GM21381 (cell line): ENCODE data around the gene PLD1.
"Not testable (repeated sequence)": the region's sequence is repeated elsewhere in the genome, so short reads cannot be mapped to it uniquely, and the experiment has no call there.

Experiments used
- ATAC-seq: cut with Tn5 transposase; IDR thresholded peaks from one replicate; pipeline ENCODE4 v1.9.1; 2021; ENCODE audit warnings: mild to moderate bottlenecking, moderate library complexity; ENCODE audit not compliant: unreplicated experiment

The PLD1 gene

GRCh38 chr3:171748064-171748924 is 62.0 kb downstream of the PLD1 start:
- no peak for ATAC-seq

DNA sequence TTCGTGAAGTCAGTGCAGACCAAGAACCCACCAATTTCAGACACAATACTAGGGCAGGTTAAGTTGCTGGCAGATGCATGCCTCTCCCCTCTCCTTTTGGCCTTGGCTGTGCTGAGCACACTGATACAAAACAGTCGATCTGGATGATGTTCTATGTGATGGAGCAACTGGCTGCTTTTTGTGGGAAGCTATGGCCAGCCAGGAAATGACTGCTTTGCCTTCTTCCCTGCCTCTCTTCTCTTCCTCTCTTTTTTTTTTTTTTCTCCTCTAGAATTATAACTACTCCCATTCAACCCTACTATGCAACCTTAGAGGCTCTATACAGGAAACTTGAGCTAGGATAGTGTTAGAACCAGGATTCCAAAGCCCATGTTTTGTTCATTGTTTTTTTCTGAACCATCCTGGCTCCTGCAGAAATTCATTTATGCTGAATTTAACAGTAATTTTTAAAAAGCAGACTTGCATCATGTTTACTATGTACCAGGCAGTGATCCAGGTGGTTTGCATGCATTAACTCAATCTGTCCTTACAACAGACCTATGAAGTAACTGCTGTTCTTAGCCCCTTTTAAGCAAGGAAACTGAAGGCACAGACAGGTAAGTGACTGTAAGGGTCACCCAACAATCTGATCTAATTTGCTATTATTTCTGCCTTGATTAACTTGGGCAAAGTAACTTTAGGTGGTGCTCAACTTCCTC is 62.9 kb downstream of the PLD1 start:
- ATAC-seq = no peak

GRCh38 chr3:171746320-171747222 is 63.7 kb downstream of the PLD1 start:
- not testable (repeated sequence) for ATAC-seq

- no peak for ATAC-seq
These were observed 64.5 kb downstream of the PLD1 start for GRCh38 chr3:171745577-171746319.

- no peak for ATAC-seq
These were observed 66.0 kb downstream of the PLD1 start for GRCh38 chr3:171744158-171744741.

DNA sequence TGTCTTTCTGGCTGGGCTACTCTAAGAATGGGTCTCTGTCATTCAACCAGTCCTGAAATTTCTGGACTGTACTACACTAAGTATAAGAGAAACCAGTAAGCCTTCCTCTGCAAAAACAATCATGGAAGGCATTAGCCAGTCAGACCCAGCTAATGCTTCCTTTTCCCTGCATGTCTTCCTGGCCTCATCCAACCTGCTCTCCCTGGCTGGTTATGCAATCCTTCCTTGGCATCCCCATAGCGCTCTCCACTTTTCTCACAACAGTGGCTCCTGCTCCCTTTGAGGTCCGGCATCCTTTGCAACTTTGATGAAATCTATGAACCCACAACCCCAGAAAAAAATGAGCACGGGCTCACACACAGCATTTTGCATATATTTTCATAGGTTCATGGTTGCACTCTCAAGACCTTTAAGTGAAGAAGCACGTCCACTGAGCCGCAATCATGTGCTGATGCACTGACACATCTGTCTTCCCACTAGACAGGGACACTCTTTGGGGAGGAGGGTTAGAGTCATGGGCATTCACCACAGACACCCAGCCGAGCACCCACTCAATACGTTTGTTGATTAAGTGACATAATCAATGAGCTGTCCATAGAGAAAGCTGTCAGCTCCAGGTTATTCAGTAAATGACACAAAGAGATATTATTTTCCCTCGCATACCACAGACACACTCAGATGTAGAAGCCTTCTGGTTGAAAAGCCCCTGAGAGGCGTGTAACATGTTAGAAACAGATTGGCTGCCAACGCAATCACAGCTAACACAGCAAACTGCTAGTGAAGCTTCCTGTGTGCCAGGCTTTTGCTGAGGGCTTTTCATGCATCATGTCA is 66.7 kb downstream of the PLD1 start:
- no peak for ATAC-seq

- no peak for ATAC-seq
These were observed 68.9 kb downstream of the PLD1 start for GRCh38 chr3:171741377-171741776.

DNA sequence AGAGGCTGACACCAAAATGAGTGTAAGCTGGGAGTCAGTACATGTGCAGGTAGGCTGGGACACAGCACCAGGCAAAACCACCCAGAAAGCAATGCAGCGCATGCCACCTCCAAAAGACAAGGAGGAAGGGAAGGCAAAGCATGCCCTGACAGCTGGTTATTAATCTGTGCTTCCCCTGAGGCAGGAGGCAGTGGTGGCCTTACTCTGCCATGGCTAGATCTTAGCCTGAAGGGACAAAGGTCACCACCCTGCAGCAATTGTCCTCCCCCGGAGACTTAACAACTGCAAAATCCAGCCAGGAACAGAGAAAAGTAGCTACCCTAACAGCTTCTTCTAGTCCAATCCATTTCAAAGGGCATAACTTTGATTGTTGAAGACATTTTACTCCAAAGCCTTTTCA is 73.7 kb downstream of the PLD1 start:
- no peak for ATAC-seq

DNA sequence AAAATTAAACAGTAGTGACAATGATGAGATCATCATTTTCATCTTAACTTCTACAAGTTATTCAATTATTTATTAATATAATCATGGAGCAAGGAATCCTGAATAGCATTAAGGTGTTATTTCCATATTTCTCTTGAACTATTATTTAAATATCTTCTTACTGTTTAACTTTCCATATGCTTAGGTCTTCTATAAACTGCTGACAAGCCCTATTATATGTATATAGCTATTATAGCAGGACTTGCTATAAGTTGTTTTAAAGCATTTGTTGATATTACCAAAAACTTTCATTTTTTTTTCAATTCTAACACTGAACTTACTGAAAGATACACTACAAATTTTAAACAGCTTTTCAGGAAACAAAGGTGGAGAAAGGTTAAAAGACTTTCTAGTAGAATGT is 76.7 kb downstream of the PLD1 start:
- no peak for ATAC-seq

- no peak for ATAC-seq
These were observed 77.5 kb downstream of the PLD1 start for GRCh38 chr3:171732756-171733155.

GRCh38 chr3:171731691-171732090 is 78.6 kb downstream of the PLD1 start:
- ATAC-seq = no peak

- ATAC-seq = no peak
These were observed 80.6 kb downstream of the PLD1 start for GRCh38 chr3:171729452-171730334.

DNA sequence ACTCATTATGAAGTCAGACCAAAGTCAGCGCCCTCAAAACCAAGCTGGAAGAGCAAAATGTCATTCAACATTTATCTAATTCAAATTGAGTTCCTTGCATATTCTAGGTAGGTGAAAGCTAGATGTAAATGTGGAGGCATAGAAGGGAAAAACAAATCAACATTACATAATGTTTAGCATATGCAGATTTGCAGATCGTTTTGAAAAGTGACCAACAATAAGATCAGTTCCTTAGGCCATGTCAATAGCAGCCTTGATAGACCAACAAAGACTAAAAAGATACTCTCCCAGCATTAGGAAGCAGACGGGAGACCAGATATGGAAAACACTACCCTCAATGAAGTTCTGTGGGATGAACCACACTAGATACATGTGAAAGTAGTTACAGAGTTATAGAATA is 83.0 kb downstream of the PLD1 start:
- no peak for ATAC-seq

- ATAC-seq = no peak
These were observed 91.6 kb downstream of the PLD1 start for GRCh38 chr3:171718493-171719185.

DNA sequence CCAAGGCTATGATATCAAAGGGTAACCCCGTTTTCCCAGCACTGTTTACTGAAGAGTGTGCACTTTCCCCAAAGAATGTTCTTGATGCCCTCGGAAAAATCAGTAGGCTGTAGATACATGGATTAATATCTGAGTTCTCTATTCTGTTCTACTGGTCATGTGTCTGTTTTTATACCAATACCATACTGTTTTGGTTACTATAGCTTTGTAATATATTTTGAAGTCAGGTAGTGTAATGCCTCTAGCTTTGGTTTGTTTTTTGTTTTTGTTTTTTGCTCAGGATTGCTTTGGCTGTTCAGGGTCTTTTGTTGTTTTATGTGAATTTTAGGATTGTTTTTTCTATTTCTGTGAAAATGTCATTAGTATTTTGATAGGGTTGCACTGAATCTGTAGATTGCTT is 95.1 kb downstream of the PLD1 start:
- no peak for ATAC-seq

- ATAC-seq = no peak
These were observed 97.9 kb downstream of the PLD1 start for GRCh38 chr3:171712171-171712938.
